ENCODE results near the gene SORCS2.

DNA sequence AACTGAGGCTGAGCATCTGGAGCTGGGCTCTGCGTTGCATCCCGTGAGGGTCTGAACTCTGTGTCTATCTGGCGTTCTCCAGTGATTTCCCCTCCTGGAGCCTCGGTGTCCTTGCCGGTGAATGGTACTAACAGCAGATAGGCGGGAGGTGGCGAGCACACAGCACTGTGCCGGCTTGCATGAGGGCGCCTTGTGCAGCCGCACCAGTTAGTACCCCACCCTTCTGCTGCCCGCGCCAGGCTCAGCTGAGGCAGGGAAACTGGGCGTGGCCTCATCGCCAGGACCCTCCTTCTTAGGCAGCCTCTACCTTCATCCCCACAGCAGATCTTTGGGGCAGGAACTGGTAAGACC lies 42.7 kb downstream of the SORCS2 start:
- TF ChIP-seq EP300 (IDR thresholded peaks at IDR 0.05; ENCODE audit: borderline replicate concordance) (no peak), YY1 (IDR thresholded peaks at IDR 0.05; ENCODE audit: low read depth) (no peak)
- TF ChIP-seq, protein P1, sequence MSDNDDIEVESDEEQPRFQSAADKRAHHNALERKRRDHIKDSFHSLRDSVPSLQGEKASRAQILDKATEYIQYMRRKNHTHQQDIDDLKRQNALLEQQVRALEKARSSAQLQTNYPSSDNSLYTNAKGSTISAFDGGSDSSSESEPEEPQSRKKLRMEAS (IDR thresholded peaks at IDR 0.05), result no peak

All from Ishikawa (cell line).